GM12892 (cell line): ENCODE data around the gene PMEPA1.

Experiments
- DNase-seq: peaks from one replicate; pipeline ENCODE4 v3.0.0; 2011; ENCODE audit not compliant: insufficient read length
- FAIRE-seq: peaks from 2 replicates; lab custom pipeline; 2011; peaks lifted over from hg19 to GRCh38; lab: Jason Lieb, UNC
- POLR2A ChIP-seq: IDR thresholded peaks from 2 replicates; pipeline ENCODE4 v1.6.1; 2011; ENCODE audit warnings: low read depth, low read length, control low read depth
- POLR2AphosphoS5 ChIP-seq: IDR thresholded peaks from 2 replicates; pipeline ENCODE4 v1.6.1; 2011; ENCODE audit warnings: low read depth, low read length, control low read depth
- TAF1 ChIP-seq: IDR thresholded peaks from 2 replicates; pipeline ENCODE4 v1.6.1; 2011; ENCODE audit warnings: low read depth, mild to moderate bottlenecking, control low read depth, low read length, borderline replicate concordance

Gene PMEPA1

GRCh38 chr20:57688864-57689263 lies 21.0 kb downstream of the PMEPA1 start:
- DNase-seq (no peak), FAIRE-seq (no peak)
- TF ChIP-seq POLR2AphosphoS5: no peak
- no peak for TF ChIP-seq POLR2A
- TF ChIP-seq TAF1: no peak

GRCh38 chr20:57688295-57688694 lies 21.5 kb downstream of the PMEPA1 start:
- DNase-seq (no peak), FAIRE-seq (no peak)
- TF ChIP-seq POLR2A (no peak), POLR2AphosphoS5 (no peak), TAF1 (no peak)

GRCh38 chr20:57686931-57687652 lies 22.7 kb downstream of the PMEPA1 start:
- no peak for FAIRE-seq
- no peak for TF ChIP-seq POLR2AphosphoS5
- no peak for TF ChIP-seq TAF1

GRCh38 chr20:57685146-57685758 lies 24.6 kb downstream of the PMEPA1 start:
- FAIRE-seq (no peak), DNase-seq (no peak)
- TF ChIP-seq POLR2A (no peak), POLR2AphosphoS5 (no peak), TAF1 (no peak)

More at GRCh38 chr20:57686931-57687652, 22.7 kb downstream of the PMEPA1 start:
- no peak for DNase-seq

GRCh38 chr20:57684808-57685140 lies 25.0 kb downstream of the PMEPA1 start:
- TF ChIP-seq POLR2AphosphoS5 (no peak), POLR2A (no peak), TAF1 (no peak)
- FAIRE-seq (no peak), DNase-seq (no peak)

- no peak for TF ChIP-seq POLR2AphosphoS5
- no peak for TF ChIP-seq POLR2A
- no peak for DNase-seq
- FAIRE-seq: no peak
These were observed 25.7 kb downstream of the PMEPA1 start for GRCh38 chr20:57683881-57684807.

GRCh38 chr20:57683287-57683686 lies 26.5 kb downstream of the PMEPA1 start:
- no peak for TF ChIP-seq POLR2A
- TF ChIP-seq TAF1: no peak
- TF ChIP-seq POLR2AphosphoS5: no peak
- DNase-seq: no peak
- no peak for FAIRE-seq

GRCh38 chr20:57682184-57683101 lies 27.4 kb downstream of the PMEPA1 start:
- peak; percentile 85 for FAIRE-seq
- DNase-seq: no peak
- TF ChIP-seq POLR2A (no peak), TAF1 (no peak)

GRCh38 chr20:57680934-57681914 lies 28.6 kb downstream of the PMEPA1 start:
- DNase-seq: no peak
- no peak; the same call in 1 of the 2 replicates for TF ChIP-seq POLR2AphosphoS5
- no peak for TF ChIP-seq POLR2A
- FAIRE-seq: peak; percentile 77

- FAIRE-seq (peak; percentile 95), DNase-seq (peak; percentile 57)
- TF ChIP-seq TAF1: no peak
- TF ChIP-seq POLR2A: peak; percentile 38; the same call in 1 of the 2 replicates
These were observed 29.6 kb downstream of the PMEPA1 start for GRCh38 chr20:57680131-57680716.

- peak; percentile 54 for FAIRE-seq
- TF ChIP-seq POLR2AphosphoS5 (no peak), TAF1 (no peak), POLR2A (no peak)
- no peak for DNase-seq
These were observed 30.7 kb downstream of the PMEPA1 start for GRCh38 chr20:57679113-57679512.
